ENCODE results near the gene DTD1. TPM values are rescaled to one million over a fixed set of nuclear protein-coding genes. Genes with fewer than 3 reads are reported as not detected.

The DTD1 gene
- total RNA-seq, 4 donors from 2014 or later = 31.0 to 49.8 (median 39.7) TPM

DNA sequence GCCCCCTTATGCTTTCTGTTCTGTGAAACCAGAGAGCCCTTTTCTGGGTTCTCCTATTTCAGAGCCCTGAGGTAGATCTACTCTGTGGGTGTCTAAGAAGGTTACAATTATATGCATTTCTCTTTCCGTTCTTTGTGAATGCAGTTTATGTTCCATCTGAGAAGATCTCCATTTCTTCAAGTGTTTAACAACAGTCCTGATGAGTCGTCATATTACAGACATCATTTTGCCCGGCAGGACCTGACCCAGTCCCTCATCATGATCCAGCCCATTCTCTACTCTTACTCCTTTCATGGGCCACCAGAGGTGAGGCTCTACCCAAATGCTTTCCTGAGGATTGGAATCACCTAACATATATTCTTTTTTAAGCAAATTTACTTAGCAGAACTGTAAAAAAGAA lies 39.4 kb upstream of the DTD1 start:
- no peaks in the 10 kb centered on the region for H3K27me3 ChIP-seq
- no peak overlapping the region for H3K27ac ChIP-seq
- no peak for TF ChIP-seq POLR2A (IDR thresholded peaks at IDR 0.05)
- TF ChIP-seq, protein P1, sequence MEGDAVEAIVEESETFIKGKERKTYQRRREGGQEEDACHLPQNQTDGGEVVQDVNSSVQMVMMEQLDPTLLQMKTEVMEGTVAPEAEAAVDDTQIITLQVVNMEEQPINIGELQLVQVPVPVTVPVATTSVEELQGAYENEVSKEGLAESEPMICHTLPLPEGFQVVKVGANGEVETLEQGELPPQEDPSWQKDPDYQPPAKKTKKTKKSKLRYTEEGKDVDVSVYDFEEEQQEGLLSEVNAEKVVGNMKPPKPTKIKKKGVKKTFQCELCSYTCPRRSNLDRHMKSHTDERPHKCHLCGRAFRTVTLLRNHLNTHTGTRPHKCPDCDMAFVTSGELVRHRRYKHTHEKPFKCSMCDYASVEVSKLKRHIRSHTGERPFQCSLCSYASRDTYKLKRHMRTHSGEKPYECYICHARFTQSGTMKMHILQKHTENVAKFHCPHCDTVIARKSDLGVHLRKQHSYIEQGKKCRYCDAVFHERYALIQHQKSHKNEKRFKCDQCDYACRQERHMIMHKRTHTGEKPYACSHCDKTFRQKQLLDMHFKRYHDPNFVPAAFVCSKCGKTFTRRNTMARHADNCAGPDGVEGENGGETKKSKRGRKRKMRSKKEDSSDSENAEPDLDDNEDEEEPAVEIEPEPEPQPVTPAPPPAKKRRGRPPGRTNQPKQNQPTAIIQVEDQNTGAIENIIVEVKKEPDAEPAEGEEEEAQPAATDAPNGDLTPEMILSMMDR (IDR thresholded peaks at IDR 0.05) = no peak
- no peak overlapping the region for H3K4me3 ChIP-seq
- WGBS, 2 donors = 92 to 93% methylated on average over 3 of the region's 3 CpGs
- H3K36me3 ChIP-seq = peaks cover 0 to 97% (median 8%) of the 10 kb centered on the region in 3 donors
- no peaks in the 10 kb centered on the region for H3K9me3 ChIP-seq
- no peak for DNase-seq (ENCODE audit: low spot score in 2 of 2)
- no peaks in the 10 kb centered on the region for H3K4me1 ChIP-seq

DNA sequence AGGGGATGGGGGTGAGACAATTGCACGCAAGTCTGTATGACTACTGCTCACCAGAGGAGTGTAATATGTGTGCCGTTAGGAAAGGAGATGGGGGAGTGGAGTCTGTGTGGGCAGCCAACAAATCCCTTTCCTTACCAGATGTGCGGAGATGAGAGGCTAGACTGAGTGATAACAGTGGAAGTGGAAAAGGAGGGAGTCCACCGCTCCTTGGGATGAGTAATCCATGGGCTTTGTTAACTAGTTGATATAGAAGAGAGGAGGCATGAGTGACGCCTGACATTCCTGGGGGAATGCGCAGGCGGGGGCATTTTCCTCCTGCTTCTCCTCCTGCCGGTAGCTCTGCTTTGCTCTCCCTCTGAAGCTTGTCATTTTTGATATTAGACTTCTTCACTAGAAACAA lies 34.1 kb upstream of the DTD1 start:
- H3K4me1 ChIP-seq = no peaks in the 10 kb centered on the region
- no peaks in the 10 kb centered on the region for H3K9me3 ChIP-seq
- peaks cover 2 to 98% (median 8%) of the 10 kb centered on the region in 3 donors for H3K36me3 ChIP-seq
- no peak for DNase-seq (ENCODE audit: low spot score in 2 of 2)
- 95 to 97% methylated on average over 8 of the region's 8 CpGs for WGBS, 2 donors
- TF ChIP-seq POLR2A (IDR thresholded peaks at IDR 0.05) (no peak), EP300 (IDR thresholded peaks at IDR 0.05) (no peak)
- TF ChIP-seq, protein P1 (IDR thresholded peaks at IDR 0.05) = no peak
- H3K27me3 ChIP-seq = no peaks in the 10 kb centered on the region
- no peak overlapping the region for H3K27ac ChIP-seq
- no peak overlapping the region for H3K4me3 ChIP-seq

DNA sequence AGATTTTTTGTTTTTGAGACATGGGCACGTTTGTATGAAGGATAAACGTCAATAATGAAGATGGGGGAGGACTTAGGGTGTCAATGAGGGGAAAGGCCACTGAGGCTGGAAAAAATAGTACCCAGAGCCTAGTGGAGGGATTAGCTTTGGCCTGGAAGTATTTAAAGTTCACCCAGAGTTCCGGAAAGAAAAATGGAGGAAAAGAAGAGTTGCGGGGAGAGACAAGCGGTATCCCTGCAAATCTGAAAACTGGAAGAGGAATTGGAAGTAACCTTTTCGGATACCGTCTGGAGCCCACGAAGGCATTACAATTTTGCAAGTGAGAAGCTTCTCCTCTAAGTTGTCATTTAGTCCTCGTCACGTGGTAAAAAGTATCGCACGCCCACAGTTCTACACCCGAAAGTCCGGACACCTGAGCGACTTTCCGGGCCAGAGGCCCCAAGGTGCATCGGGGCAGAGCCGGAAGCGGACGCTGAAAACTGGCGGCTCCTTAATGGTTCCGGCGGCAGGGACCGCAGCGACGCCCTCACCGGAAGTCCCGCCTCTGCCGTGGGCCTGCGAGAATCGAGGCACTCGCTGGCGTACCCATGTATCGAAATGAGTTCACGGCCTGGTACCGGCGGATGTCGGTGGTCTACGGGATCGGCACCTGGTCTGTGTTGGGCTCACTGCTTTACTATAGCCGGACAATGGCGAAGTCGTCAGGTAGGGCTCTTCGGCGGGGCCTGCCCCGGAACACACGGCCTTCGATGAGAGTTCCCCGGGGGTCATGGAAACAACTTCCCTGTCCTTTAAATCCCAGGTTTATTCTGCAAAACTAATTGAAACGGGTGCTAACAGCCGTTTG lies 20.7 kb upstream of the DTD1 start, which contains the start of gene SMIM26:
TSS of gene SMIM26 (plus strand) at position 541 of the 847 bp plus-strand sequence. CDS start at position 588, 47 bp downstream.
- Histone ChIP-seq H3K9me3 (no peaks in the 10 kb centered on the region), H3K36me3 (peaks cover 0 to 48% (median 0%) of the 10 kb centered on the region in 3 donors), H3K27ac (peak within 1 kb of the TSS; percentile 59 to 89 (median 86)), H3K27me3 (no peaks in the 10 kb centered on the region), H3K4me3 (peak within 1 kb of the TSS; percentile 47 to 74 (median 65)), H3K4me1 (peaks cover 0 to 17% (median 5%) of the 10 kb centered on the region in 4 donors)
- peak; percentile 76 to 84 for DNase-seq (ENCODE audit: low spot score in 2 of 2)
- TF ChIP-seq EP300 (IDR thresholded peaks at IDR 0.05) (peak; percentile 45 to 88), POLR2A (IDR thresholded peaks at IDR 0.05) (peak; percentile 38 to 43)
- TF ChIP-seq, protein P1 (IDR thresholded peaks at IDR 0.05) = no peak
- WGBS, 2 donors = 1% methylated on average over 33 to 41 of the region's 51 CpGs

DNA sequence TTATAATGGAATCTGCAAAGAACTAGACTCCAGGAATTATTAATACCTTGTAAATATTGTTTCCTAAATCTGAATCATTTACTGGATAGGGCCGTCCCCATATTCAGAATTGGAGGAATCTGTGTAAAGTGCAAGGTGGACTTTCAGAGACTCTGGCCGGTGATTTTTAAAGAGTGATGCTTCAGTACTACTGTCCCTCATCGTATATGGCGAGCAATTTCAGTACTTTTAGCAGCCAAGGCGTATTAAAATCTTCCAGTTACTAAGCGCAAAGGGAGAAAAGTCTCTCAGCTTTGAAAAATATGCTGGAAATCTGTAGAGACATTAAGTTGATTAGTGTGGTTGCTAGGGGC lies 20.1 kb upstream of the DTD1 start:
- 4 to 5% methylated on average over 6 of the region's 6 CpGs for WGBS, 2 donors

More for the DNA sequence above, 20.1 kb upstream of the DTD1 start:
- H3K4me1 ChIP-seq = peaks cover 0 to 17% (median 5%) of the 10 kb centered on the region in 4 donors
- no peaks in the 10 kb centered on the region for H3K9me3 ChIP-seq
- no peak for DNase-seq (ENCODE audit: low spot score in 2 of 2)
- H3K4me3 ChIP-seq = peak overlapping the region; percentile 47 to 74 (median 65)
- H3K27ac ChIP-seq = peak overlapping the region; percentile 59 to 89 (median 86)
- peaks cover 0 to 45% (median 0%) of the 10 kb centered on the region in 3 donors for H3K36me3 ChIP-seq
- TF ChIP-seq EP300 (IDR thresholded peaks at IDR 0.05) = no peak
- no peak for TF ChIP-seq POLR2A (IDR thresholded peaks at IDR 0.05)
- TF ChIP-seq, protein P1 (IDR thresholded peaks at IDR 0.05) = no peak
- no peaks in the 10 kb centered on the region for H3K27me3 ChIP-seq
